ENCODE data around the gene FRYL.

FRYL gene

DNA sequence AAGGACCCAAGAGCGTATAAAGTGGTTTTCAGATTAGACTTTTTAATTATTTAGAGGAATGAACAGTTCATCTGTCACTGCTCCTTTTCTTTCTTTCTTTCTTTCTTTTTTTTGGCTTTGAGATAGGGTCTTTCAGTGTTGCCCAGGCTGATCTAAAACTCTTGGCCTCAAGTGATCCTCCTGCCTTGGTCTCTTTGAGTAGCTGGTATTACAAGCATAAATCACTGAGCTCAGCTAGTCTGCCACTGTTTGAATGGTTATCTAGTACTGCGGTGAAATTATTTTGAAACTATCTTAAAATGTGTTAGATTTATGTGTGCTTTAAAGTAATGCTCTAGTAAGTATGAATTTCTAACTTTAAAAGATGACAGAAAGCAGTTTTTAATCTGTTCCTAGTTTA, 6.5 kb upstream of the FRYL start:
- TF ChIP-seq, protein P1, sequence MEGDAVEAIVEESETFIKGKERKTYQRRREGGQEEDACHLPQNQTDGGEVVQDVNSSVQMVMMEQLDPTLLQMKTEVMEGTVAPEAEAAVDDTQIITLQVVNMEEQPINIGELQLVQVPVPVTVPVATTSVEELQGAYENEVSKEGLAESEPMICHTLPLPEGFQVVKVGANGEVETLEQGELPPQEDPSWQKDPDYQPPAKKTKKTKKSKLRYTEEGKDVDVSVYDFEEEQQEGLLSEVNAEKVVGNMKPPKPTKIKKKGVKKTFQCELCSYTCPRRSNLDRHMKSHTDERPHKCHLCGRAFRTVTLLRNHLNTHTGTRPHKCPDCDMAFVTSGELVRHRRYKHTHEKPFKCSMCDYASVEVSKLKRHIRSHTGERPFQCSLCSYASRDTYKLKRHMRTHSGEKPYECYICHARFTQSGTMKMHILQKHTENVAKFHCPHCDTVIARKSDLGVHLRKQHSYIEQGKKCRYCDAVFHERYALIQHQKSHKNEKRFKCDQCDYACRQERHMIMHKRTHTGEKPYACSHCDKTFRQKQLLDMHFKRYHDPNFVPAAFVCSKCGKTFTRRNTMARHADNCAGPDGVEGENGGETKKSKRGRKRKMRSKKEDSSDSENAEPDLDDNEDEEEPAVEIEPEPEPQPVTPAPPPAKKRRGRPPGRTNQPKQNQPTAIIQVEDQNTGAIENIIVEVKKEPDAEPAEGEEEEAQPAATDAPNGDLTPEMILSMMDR (conservative IDR thresholded peaks at IDR 0.05; ENCODE audit: control insufficient read depth, insufficient read depth, low read depth, low read length): no peak
- no peak for DNase-seq (ENCODE audit: low read depth)
- H3K4me3 ChIP-seq (ENCODE audit: control insufficient read depth, low read depth, low read length): no peak overlapping the region

DNA sequence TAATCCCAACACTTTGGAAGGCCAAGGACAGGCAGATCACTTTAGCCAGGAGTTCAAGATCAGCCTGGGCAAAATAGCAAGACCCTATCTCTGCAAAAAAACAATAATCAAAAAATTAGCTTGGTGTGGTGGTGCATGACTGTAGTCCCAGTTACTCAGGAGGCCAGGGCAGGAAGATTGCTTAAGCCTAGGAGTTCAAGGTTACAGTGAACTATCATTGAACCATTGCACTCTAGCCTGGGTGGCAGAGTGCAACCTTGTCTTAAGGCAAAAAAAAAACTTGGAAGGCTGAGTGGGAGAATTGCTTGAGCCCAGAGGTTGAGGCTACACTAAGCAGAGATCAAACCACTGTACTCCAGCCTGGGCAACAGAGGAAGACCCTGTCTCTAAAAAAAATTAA, 5.2 kb upstream of the FRYL start:
- DNase-seq (ENCODE audit: low read depth): no peak
- TF ChIP-seq, protein P1 (conservative IDR thresholded peaks at IDR 0.05; ENCODE audit: control insufficient read depth, insufficient read depth, low read depth, low read length): no peak
- no peak overlapping the region for H3K4me3 ChIP-seq (ENCODE audit: control insufficient read depth, low read depth, low read length)

DNA sequence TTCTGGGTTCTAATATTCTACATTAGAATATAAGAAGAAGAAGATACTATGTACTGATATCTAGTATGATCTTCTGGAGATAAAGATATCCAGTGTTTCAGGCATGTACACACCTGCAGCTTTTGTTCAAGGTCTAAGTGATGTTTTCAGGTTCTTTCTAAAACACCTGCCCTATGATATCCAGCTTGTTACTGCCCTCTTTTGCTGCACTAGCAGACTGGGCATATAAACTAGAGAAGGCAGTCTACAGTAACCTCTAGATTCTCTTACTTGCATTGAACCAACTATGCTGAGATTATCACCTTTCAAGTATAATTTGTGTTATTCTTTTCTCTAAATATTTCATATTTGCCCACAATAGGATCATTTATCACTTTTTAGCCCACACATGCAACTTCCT, 1.9 kb upstream of the FRYL start:
- H3K4me3 ChIP-seq (ENCODE audit: control insufficient read depth, low read depth, low read length): no peak overlapping the region
- TF ChIP-seq, protein P1 (conservative IDR thresholded peaks at IDR 0.05; ENCODE audit: control insufficient read depth, insufficient read depth, low read depth, low read length): no peak
- no peak for DNase-seq (ENCODE audit: low read depth)

DNA sequence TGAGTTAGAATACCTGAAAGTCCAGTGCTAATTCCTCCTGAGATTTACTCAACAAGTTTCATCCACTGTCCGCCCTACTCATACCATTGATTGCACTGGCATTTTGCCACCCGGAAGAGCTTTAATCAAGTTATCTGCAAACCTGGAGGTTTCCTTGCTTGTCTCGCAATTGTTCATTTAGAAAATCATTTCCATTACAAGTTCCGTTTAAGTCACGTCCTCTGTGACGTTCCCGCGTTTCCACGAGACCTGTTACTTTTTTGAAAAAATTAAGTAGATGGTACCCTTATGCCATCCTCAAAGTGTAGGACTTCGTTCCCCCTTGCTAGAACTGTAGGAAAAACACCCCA, 761 bp upstream of the FRYL start:
- DNase-seq (ENCODE audit: low read depth): peak; percentile 39
- peak overlapping the region; percentile 73 for H3K4me3 ChIP-seq (ENCODE audit: control insufficient read depth, low read depth, low read length)
- TF ChIP-seq, protein P1 (conservative IDR thresholded peaks at IDR 0.05; ENCODE audit: control insufficient read depth, insufficient read depth, low read depth, low read length): no peak

DNA sequence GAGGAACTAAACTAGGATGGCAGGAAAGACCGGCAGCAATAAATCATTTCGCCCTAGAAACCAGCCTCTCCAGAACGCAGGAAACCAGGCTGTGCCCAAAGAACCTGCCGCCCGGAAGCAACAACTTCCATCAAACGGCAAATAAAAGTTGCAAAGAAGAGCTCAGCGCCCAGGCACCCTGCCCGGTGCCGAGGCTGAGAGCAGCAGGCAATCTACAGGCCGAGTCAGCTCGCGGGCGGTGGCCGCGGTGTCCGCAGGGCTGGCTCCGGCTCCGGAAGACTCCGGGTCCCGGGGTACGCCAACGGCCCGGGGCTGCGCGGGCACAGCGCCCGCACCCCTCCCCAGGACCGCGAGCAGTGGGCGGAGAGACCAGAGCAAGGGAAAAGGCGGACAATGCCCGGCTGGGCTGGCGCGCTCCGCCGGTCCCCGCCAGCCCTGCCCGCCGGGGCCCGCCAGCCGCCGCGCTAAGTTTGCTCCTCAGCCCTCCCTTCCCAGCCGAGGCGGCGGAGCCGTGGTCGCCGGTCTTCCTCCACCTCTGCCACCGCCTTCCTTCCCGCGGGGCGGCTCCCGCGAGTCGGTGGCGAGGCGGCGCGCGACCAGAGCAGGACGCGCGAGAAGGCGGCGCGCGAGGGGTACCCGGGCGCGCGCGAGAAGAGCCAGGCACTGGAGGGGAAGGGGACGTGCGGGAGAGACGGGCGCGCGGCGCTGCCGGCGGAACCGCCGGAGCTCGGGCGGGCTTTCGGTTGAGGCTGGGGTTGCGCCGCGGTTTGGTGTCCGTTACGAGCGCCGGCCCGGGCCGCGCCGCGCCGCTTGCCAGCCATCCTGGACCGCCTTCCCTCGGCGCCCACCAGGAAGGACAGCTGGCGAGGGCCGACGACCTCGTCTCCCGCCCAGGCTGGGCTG, 733 bp downstream of the FRYL start:
- DNase-seq (ENCODE audit: low read depth): peak; percentile 38
- H3K4me3 ChIP-seq (ENCODE audit: control insufficient read depth, low read depth, low read length): peak overlapping the region; percentile 87
- TF ChIP-seq, protein P1 (conservative IDR thresholded peaks at IDR 0.05; ENCODE audit: control insufficient read depth, insufficient read depth, low read depth, low read length): no peak

DNA sequence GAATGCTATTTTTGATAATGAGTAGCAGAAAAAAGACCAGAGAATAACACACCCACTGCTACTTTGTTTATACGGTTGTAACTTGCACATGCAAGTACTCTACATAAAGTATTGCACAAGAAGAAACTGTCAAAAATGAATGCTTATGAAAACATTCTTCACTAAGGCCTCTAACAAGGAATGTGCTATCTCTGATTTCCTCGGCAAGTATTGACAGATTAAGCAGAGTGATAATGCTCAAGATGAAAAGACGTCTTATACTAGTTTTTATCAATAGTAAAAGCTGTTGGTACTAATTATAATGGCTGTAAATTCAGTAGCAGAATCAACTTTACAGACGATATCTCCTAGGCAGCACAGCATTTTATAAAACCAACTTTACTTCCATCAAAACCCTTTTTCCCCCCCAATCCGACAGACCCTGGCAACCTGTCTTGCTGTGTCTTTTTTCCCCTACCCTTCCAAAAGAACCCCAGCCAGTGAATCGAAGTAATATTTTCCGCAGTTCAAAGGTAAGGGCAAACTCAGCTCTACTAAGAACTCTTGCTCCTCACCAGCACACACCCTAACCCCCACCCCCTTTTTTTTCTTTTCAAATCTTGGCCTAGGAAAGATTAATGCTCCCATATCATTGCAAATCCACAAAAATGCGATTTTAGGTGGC, 1.5 kb downstream of the FRYL start:
- TF ChIP-seq, protein P1 (conservative IDR thresholded peaks at IDR 0.05; ENCODE audit: control insufficient read depth, insufficient read depth, low read depth, low read length): no peak
- DNase-seq (ENCODE audit: low read depth): peak; percentile 55
- peak overlapping the region; percentile 87 for H3K4me3 ChIP-seq (ENCODE audit: control insufficient read depth, low read depth, low read length)

All from fibroblast of mammary gland (primary cell).